Metanephros (tissue), 1 donor: ENCODE measurements around the gene APOB. TPM values are rescaled to one million over a fixed set of nuclear protein-coding genes. Genes with fewer than 3 reads are reported as not detected.

Source experiments
- total RNA-seq: library from RNA; depleted of rRNA; stranded (reverse); fragments of >200 nt; gene quantifications from one replicate; pipeline ENCODE4 v1.2.3, GENCODE V29; 2014

Gene APOB
- 0.82 TPM for total RNA-seq

GRCh38 chr2:21043744-21044532 is at the start of gene APOB:
TSS of gene APOB (minus strand) at chr2:21044073. CDS start at chr2:21043945, 128 bp downstream.

Other genes starting within 250 kb of the APOB start
- gene LDAH, start 221.0 kb downstream of the APOB start, total RNA-seq, result 30.8 TPM
- 0.06 TPM for gene TDRD15, start 79.9 kb upstream of the APOB start, total RNA-seq